Neutrophil (primary cell): Measurements from ENCODE around the gene GTF3C5.
"Not testable (repeated sequence)": the region's sequence is repeated elsewhere in the genome, so short reads cannot be mapped to it uniquely, and the experiment has no call there.

ENCODE experiments used
- H3K27ac ChIP-seq: fragments of 200-600 bp; sonication (generic); 2 replicates; pipeline ENCODE4 v1.5.1; 2016; ENCODE audit warnings: mild to moderate bottlenecking, moderate library complexity
- H3K27me3 ChIP-seq: fragments of 200-600 bp; sonication (generic); 2 replicates; pipeline ENCODE4 v1.6.0; 2016; ENCODE audit warnings: mild to moderate bottlenecking
- H3K36me3 ChIP-seq: fragments of 200-600 bp; sonication (generic); 2 replicates; pipeline ENCODE4 v1.5.1; 2017
- H3K4me1 ChIP-seq, 2 experiments: fragments of 200-600 bp in 1 of 2; sonication (generic) in 1 of 2; 1 replicate in 1 of 2; 2 replicates in 1 of 2; pipeline versions ENCODE4 v1.5.1 to v1.6.1; 2013 to 2016; ENCODE audit warnings: low read depth in 1 of 2, low read length in 1 of 2, mild to moderate bottlenecking in 1 of 2, moderate library complexity in 1 of 2; ENCODE audit not compliant: control insufficient read depth in 1 of 2, insufficient read depth in 1 of 2
- H3K4me3 ChIP-seq, 2 experiments: fragments of 200-600 bp in 1 of 2; sonication (generic) in 1 of 2; 1 replicate in 1 of 2; 2 replicates in 1 of 2; pipeline ENCODE4 v1.5.1; 2013 to 2016; ENCODE audit warnings: low read depth in 1 of 2, low read length in 1 of 2, mild to moderate bottlenecking in 1 of 2, moderate library complexity in 1 of 2
- H3K9me3 ChIP-seq: fragments of 200-600 bp; sonication (generic); 2 replicates; pipeline ENCODE4 v1.5.1; 2016
- TF ChIP-seq, protein P1 (sequence below): fragments of 200-600 bp; sonication (generic); IDR thresholded peaks from 2 replicates; pipeline ENCODE4 v1.5.1; 2016; ENCODE audit warnings: antibody characterized with exemption

Gene GTF3C5

DNA sequence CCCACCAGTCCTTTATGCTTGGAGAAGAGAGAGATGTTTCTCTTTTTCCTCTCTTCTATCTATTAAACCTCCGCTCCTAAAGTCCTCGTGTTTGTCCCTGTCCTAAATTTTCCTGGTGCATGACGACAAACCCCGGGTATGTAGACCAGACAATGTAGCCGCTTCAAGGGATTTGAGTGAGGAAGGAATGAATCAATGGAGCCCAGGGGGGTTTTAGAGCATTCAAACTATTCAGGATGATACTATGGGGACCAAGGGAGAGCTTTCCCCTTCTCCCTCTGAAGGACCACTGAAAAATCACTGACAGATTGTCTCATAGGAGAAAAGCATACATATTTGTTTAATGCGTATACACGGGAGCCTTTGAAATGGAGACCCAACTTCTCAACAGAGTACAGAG lies 49.4 kb downstream of the GTF3C5 start:
- H3K27me3 ChIP-seq: peaks cover 11% of the 10 kb centered on the region

DNA sequence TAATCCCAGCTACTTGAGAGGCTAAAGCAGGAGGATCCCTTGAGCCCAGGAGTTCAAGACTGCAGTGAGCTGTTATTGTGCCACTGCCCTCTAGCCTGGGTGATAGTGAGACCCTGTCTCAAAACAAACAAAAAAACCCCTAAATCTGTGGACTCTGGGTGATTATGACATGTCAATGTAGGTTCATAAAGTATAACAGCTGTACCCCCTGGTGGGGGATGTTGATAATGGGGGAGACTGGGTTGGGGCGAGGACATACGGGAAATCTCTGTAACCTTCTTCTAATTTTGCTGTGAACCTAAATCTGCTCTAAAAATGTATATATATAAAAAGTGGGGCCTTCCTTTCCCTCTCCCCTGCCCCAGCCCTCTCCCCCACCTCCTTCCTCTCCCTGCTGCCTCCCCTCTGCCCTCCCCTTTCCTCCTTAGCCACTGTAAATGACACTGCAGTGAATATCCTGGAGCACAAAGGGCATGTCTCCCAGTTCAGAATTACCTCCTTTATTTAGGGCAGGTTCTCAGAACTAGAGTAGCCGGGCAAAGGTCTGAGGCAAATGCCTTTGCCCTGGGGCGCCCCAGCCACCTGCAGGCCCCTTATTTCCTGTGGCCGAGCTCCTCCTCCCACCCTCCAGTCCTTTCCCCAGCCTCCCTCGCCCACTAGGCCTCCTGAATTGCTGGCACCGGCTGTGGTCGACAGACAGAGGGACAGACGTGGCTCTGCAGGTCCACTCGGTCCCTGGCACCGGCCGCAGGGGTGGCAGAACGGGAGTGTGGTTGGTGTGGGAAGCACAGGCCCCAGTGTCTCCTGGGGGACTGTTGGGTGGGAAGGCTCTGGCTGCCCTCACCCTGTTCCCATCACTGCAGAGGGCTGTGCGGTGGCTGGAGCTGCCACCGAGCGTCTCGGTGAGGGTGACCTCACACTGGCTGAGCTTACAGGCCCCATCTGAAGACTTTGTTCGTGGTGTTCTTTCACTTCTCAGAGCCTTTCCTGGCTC lies 50.3 kb downstream of the GTF3C5 start:
- peaks cover 11% of the 10 kb centered on the region for H3K27me3 ChIP-seq
- H3K27ac ChIP-seq, H3K4me3 ChIP-seq, H3K9me3 ChIP-seq, H3K36me3 ChIP-seq, H3K4me1 ChIP-seq: not testable (repeated sequence)

More for the DNA sequence above, 49.4 kb downstream of the GTF3C5 start:
- H3K4me1 ChIP-seq: no peaks in the 10 kb centered on the region
- TF ChIP-seq, protein P1, sequence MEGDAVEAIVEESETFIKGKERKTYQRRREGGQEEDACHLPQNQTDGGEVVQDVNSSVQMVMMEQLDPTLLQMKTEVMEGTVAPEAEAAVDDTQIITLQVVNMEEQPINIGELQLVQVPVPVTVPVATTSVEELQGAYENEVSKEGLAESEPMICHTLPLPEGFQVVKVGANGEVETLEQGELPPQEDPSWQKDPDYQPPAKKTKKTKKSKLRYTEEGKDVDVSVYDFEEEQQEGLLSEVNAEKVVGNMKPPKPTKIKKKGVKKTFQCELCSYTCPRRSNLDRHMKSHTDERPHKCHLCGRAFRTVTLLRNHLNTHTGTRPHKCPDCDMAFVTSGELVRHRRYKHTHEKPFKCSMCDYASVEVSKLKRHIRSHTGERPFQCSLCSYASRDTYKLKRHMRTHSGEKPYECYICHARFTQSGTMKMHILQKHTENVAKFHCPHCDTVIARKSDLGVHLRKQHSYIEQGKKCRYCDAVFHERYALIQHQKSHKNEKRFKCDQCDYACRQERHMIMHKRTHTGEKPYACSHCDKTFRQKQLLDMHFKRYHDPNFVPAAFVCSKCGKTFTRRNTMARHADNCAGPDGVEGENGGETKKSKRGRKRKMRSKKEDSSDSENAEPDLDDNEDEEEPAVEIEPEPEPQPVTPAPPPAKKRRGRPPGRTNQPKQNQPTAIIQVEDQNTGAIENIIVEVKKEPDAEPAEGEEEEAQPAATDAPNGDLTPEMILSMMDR: no peak
- H3K9me3 ChIP-seq: no peaks in the 10 kb centered on the region
- no peak overlapping the region for H3K27ac ChIP-seq
- H3K36me3 ChIP-seq: no peaks in the 10 kb centered on the region
- H3K4me3 ChIP-seq: no peak overlapping the region

DNA sequence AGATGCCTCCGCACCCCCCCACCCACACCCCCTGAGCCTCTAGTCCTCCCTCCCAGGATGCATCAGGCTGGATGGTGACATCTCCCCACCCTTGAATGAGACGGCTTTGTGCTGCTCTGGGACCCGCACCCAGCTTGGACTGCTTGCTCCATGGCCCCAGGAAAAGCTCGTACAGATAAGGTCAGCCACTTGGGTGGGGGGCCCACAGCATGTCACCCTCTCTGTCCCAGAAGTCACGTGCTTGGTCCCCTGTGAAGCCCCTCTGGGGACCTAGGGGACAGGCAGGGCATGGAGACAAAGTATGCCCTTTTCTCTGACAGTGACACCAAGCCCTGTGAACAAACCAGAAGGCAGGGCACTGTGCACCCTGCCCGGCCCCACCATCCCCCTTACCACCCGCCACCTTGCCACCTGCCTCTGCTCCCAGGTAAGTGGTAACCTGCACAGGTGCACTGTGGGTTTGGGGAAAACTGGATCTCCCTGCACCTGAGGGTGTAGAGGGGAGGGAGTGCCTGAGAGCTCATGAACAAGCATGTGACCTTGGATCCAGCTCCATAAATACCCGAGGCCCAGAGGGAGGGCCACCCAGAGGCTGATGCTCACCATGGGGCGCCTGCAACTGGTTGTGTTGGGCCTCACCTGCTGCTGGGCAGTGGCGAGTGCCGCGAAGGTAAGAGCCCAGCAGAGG lies 51.3 kb downstream of the GTF3C5 start:
- H3K27ac ChIP-seq, H3K9me3 ChIP-seq, H3K4me3 ChIP-seq, H3K36me3 ChIP-seq, H3K4me1 ChIP-seq: not testable (repeated sequence)
- H3K27me3 ChIP-seq: peaks cover 11% of the 10 kb centered on the region

DNA sequence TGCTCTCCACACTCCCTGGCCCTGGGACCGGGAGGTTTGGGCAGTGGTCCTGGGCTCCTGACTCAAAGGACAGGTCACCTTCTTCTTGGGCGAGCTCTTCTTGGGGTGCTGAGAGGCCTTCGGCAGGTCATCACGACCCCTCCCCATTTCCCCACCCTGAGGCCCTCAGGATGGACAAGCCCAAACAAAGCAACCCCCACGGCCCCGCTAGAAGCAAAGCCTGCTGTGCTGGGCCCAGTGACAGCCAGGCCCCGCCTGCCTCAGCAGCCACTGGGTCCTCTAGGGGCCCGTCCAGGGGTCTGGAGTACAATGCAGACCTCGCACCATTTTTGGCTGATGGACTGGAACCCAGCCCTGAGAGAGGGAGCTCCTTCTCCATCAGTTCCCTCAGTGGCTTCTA lies 52.9 kb downstream of the GTF3C5 start:
- peaks cover 11% of the 10 kb centered on the region for H3K27me3 ChIP-seq
- not testable (repeated sequence) for H3K36me3 ChIP-seq, H3K4me3 ChIP-seq, H3K27ac ChIP-seq, H3K9me3 ChIP-seq, H3K4me1 ChIP-seq

DNA sequence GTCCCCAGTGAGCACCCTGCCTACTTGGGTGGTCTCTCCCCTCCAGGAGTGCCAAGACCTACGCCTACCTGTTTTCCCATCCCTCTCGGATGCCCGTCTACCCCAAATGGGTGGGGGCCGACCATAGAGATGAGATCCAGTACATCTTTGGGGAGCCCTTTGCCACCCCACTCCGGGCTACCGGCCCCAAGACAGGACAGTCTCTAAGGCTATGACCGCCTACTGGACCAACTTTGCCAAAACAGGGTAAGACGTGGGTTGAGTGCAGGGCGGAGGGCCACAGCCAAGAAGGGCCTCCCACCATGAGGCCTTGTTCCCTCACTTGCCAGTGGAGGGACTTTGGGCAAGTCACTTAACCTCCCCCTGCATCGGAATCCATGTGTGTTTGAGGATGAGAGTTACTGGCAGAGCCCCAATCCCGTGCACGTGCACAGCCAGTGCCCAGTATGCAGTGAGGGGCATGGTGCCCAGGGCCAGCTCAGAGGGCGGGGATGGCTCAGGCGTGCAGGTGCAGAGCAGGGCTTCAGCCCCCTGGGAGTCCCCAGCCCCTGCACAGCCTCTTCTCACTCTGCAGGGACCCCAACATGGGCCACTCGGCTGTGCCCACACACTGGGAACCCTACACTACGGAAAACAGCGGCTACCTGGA lies 55.5 kb downstream of the GTF3C5 start:
- H3K27me3 ChIP-seq, H3K9me3 ChIP-seq, H3K4me3 ChIP-seq, H3K4me1 ChIP-seq, H3K36me3 ChIP-seq, H3K27ac ChIP-seq: not testable (repeated sequence)

DNA sequence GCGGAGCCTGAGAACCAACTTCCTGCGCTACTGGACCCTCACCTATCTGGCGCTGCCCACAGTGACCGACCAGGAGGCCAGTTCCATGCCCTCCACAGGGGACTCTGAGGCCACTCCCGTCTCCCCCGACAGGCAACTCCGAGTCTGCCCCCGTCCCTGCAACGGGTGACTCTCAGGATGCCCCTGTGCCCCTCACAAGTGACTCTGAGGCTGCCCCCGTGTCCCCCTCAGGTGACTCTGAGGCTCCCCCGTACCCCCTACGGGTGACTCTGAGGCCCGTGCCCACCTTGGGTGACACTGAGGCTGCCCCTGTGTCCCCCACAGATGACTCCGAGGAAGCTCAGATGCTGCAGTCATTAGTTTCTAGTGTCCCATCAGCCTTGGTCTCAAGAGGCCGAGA lies 56.1 kb downstream of the GTF3C5 start:
- no peaks in the 10 kb centered on the region for H3K36me3 ChIP-seq
- no peak overlapping the region for H3K27ac ChIP-seq
- TF ChIP-seq, protein P1: no peak
- H3K9me3 ChIP-seq: no peaks in the 10 kb centered on the region
- H3K4me1 ChIP-seq: no peaks in the 10 kb centered on the region
- H3K27me3 ChIP-seq: peaks cover 2% of the 10 kb centered on the region
- no peak overlapping the region for H3K4me3 ChIP-seq

DNA sequence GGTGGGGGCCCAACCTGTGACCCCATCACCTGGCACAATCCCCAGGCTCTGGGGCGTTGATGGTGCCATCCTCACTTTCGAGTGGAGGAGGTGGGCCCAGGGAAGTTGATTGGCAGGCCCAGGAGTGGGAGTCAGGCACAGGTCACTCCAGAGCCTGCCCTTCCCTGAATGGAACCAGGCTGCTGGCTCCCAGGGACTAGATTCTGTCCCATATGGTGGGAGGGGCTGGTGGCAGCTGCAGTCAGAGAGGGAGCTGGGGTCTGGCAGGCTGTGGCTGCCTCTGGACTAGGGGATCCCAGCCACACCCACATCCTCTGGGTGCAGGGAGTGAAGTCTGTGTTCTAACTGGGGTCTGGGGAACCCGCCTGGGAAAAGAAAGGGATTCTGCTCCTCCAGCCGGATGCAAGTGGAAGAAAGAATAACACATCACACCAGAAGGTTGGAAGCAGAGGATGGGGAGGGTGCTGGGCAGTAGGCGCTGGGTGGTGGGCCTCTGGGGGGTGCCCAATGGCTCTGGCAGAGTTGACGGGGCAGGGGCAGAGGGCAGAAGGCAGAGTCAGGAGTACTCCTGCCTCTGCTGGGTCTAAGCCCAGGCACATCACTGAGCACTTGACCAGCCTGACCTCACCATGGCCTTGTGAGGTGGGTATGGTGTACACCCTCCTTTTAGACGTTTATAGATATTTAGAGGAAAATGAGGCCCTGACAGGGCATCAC lies 56.8 kb downstream of the GTF3C5 start:
- Histone ChIP-seq H3K4me3 (no peak overlapping the region), H3K4me1 (no peaks in the 10 kb centered on the region), H3K36me3 (no peaks in the 10 kb centered on the region), H3K27me3 (no peaks in the 10 kb centered on the region), H3K27ac (no peak overlapping the region), H3K9me3 (no peaks in the 10 kb centered on the region)
- TF ChIP-seq, protein P1: no peak
